ENCODE results near the gene COL2A1.

COL2A1 gene

GRCh38 chr12:47999816-48000215 is 4.5 kb downstream of the COL2A1 start:
- FAIRE-seq (no peak), DNase-seq (ENCODE audit: insufficient read length, low spot score) (no peak)
- no peak for TF ChIP-seq POLR2A (IDR thresholded peaks at IDR 0.05; ENCODE audit: low read depth, low read length)

DNA sequence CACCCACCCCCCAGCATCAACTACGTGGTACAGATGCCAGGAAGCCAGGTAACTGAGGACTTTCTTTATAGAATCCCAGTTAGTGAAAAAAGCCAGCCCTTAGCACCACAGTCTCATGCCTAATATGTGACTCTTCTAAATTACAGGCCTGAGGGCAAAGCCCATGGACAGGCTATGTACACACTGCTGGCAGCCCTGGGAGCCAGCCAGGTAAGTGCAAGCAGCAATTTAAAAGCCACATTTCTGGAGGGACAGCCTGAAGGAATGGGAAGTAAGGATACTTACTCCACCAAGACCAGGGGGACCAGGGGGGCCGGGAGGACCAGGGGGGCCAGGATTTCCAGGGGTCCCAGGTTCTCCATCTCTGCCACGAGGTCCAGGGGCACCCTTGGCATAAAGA is 7.0 kb downstream of the COL2A1 start:
- TF ChIP-seq POLR2A (IDR thresholded peaks at IDR 0.05; ENCODE audit: low read depth, low read length): no peak
- FAIRE-seq: no peak
- no peak for DNase-seq (ENCODE audit: insufficient read length, low spot score)

DNA sequence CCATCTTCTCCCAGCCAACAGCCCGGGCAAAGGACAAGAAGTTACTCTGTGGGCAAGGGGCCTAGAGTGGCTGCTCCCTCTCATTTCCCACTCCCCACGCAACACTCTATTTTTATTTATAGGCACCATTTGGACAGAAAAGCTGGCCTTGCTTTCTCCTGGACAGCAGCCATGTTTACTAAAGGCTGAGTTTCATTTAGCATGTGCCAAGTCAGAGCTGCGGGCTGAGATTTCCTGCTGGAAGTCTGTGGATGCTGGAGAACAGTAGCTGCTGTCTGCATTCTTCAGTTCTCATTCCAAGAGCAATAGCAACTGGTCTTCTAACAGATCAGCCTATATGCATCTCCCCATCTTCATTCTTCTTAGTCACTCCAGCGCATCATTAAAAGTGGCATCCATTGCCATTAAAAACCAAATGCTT is 8.3 kb downstream of the COL2A1 start:
- DNase-seq (ENCODE audit: insufficient read length, low spot score) (no peak), FAIRE-seq (no peak)
- no peak for TF ChIP-seq POLR2A (IDR thresholded peaks at IDR 0.05; ENCODE audit: low read depth, low read length)

- TF ChIP-seq POLR2A (IDR thresholded peaks at IDR 0.05; ENCODE audit: low read depth, low read length): no peak
- FAIRE-seq: no peak
- DNase-seq (ENCODE audit: insufficient read length, low spot score): no peak
Observed at GRCh38 chr12:47993491-47993890, 10.8 kb downstream of the COL2A1 start.

DNA sequence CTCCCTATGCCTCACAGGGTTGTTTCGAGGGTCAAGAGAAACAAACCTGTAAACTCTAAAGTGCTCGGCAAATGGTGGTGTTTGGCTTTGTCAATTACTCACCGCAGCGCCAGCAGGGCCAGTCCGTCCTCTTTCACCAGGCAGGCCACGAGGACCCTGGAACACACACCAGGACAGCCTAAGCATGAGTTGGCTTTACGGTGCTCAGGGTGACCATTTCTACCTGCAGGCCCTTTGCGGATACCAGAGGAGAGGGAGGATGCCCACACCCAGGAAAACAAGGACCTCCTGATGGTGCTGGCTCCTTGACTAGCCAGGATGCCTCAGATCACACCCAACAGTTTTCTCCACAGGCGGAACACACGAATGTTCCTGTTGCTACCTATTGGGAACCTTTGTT is 11.5 kb downstream of the COL2A1 start:
- no peak for TF ChIP-seq POLR2A (IDR thresholded peaks at IDR 0.05; ENCODE audit: low read depth, low read length)
- DNase-seq (ENCODE audit: insufficient read length, low spot score) (no peak), FAIRE-seq (no peak)

DNA sequence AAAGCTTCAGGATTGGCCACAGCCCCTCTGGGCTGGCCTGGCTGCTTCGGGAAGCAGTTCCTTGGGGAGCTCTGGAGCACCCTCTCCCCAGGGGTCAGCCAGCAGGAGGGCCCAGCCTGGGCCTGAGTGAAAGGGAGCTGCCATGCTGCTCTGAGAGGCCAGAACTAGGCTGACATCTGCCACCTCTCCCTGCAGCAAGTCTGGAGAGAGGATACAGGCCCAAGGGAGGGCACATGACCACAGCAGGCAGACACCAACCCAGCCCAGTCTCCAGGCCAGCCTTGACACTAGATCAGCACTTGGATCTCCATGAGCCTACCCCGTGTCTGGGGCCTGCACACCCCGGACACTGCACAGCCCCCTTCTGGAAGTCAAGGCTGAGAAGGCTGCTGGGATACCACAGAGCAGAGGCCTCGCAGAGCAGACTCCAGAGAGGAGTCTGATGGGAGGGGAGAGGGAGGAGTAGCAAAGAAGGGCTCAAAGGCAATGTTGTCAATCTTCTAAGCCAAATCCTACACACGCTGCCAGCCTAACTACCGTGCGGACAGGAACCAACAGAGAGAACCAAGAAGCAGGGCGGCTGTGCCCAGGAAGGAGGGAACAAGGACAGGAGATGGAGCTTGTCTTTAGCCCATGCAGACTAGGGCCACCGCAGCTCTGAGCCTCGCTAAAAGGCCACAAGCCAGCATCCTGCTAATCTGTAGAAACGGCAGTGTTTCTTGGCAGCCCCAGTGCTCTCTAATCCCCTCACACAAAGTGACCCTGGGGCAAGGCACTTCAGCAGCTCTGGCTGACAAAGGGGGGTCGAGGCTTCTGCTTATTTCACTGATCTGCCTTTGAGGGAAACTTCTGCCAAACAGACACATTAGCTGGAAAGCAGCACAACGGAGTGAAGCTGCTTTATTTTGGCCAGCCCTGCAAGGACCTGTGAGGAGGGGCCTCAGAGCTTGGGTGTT is 12.9 kb downstream of the COL2A1 start:
- no peak for TF ChIP-seq POLR2A (IDR thresholded peaks at IDR 0.05; ENCODE audit: low read depth, low read length)
- DNase-seq (ENCODE audit: insufficient read length, low spot score): no peak
- FAIRE-seq: no peak

DNA sequence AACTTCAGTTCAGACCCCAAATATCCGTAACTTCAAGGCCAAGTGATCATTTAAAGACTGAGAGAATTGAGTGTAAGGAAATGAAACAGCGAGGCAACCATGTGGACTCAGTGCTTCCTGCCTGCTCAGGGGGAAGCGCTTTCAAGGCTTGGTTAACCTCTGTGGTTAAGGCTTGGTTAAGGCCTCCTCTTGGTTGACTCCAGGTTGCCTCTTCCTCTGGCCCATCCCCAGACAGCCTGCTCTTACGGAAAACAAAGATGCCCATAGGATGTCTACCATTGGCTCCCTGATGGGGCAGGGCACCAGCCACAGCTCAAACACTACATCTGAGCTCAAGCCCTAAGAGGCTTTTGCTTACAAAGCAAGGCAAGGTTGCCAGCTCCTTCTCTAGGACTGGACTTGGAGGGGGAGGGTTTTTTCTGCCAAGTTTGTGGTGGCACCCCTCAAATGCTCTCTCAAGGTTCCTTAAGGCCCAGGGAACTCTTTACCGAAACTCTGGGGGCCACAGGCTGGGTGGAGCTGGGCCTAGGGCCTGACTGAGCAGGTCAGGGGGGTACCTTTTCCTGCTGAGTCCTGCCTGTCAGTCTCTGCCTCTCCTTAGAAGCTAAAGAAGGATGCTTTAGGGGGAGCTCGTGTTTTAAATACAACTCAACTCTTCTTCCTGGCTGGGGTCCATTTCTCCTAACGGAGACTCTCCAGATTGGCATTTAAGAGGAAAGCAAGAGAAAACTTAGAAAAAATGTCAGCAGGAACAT is 13.7 kb downstream of the COL2A1 start:
- no peak for TF ChIP-seq POLR2A (IDR thresholded peaks at IDR 0.05; ENCODE audit: low read depth, low read length)
- no peak for FAIRE-seq
- DNase-seq (ENCODE audit: insufficient read length, low spot score): no peak

DNA sequence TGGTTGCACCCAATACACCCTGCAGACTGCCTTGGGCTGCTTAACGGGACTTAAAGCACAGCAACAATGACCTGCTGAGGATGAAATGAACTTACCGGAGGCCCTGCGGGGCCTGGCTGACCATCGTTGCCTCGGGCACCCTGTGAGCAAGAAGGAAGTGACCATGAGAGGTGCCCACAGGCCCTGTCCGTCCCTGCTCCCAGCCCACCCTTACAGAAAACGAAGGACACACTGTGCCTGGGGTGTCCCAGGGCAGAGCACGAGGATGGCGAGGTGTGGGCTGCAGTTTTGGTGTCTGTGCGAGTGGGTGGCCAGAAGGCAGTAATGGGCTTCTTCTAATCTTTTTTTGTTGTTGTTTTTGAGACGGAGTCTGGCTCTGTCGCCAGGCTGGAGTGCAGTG is 14.6 kb downstream of the COL2A1 start:
- FAIRE-seq (no peak), DNase-seq (ENCODE audit: insufficient read length, low spot score) (no peak)
- no peak for TF ChIP-seq POLR2A (IDR thresholded peaks at IDR 0.05; ENCODE audit: low read depth, low read length)

GRCh38 chr12:47989023-47989417 is 15.3 kb downstream of the COL2A1 start:
- DNase-seq (ENCODE audit: insufficient read length, low spot score) (no peak), FAIRE-seq (no peak)
- no peak for TF ChIP-seq POLR2A (IDR thresholded peaks at IDR 0.05; ENCODE audit: low read depth, low read length)

DNA sequence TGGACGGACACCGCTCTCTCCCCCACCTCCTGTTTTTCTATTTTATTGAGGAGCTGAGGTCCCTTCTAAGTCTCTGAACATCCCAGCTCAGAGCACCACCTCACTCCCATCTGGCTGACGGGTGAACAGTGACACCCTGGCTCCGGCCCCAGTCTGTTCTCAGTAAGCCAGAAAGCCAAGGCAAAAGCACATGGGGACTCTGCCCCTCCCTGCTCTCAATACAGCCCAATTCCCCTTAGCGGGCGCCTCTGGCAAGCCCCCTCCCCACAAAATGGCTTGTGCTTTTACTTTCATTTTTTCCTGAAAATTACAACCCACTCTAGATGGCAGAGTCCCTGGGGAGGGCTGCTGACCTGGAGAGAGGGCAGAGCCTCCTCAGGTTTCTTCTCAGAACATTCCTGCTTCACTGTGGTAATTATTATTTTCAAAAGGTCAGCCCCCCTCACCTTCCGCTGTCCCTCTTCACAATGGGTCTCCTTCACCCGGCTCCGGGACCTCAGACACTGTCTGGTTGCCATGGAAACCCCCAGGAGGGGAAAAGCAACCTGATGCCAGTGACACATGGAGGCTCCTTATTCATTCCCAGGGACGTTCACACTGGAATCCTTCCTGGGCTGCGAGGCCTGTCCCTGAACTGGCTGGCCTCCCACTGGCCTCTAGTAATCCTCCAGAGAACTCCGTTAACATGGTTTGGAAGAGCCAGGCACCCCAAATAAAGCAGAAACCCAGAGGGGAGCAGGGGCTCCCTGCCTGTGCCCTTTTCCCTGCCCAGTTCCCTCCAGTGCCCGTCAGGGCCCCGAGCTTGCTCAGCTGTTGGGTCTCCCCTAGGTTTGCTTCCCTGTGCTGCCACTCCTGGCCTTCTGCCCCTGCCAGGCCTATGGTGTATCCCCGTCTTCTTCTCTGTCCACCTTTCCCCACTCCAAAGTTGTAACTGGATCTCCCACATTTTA is 15.9 kb downstream of the COL2A1 start:
- FAIRE-seq: no peak
- TF ChIP-seq POLR2A (IDR thresholded peaks at IDR 0.05; ENCODE audit: low read depth, low read length): no peak
- no peak for DNase-seq (ENCODE audit: insufficient read length, low spot score)

GRCh38 chr12:47987411-47988072 is 16.7 kb downstream of the COL2A1 start:
- TF ChIP-seq POLR2A (IDR thresholded peaks at IDR 0.05; ENCODE audit: low read depth, low read length): no peak
- FAIRE-seq (no peak), DNase-seq (ENCODE audit: insufficient read length, low spot score) (no peak)

DNA sequence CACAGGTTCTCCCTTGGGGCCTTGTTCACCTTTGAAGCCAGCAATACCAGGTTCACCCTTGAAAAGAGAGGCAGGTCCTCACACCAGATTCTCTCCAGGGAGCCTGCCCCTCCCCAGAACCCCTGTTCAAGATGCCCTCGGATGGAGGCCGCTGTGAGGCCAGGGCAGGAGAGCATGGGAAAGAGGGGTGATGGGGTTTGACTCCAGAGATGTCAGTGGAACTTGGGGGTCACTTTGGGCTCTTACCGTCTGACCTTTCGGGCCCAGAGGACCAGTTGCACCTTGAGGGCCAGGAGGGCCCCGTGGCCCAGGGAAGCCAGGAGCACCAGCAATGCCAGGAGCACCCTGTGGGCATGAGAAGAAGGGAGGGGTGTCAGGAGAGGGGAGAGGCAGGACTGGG is 17.4 kb downstream of the COL2A1 start:
- no peak for TF ChIP-seq POLR2A (IDR thresholded peaks at IDR 0.05; ENCODE audit: low read depth, low read length)
- no peak for DNase-seq (ENCODE audit: insufficient read length, low spot score)
- no peak for FAIRE-seq

DNA sequence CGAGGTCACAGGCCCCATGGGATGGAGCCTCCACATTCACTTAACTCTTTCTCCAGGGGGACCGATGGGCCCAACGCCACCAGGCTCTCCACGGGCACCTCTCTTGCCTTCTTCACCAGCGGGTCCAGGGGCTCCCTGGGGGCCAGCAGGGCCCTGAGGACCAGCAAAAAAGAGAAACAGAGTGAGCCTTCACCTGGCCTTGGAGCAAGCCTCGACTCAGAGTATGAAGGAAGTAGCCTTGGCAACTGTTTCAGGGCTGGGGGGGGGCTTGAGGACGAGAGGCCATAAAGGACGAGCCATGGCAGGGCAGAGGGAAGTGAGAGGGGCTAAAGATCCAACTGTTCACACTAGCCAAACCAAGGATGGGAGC is 18.0 kb downstream of the COL2A1 start:
- DNase-seq (ENCODE audit: insufficient read length, low spot score) (no peak), FAIRE-seq (no peak)
- TF ChIP-seq POLR2A (IDR thresholded peaks at IDR 0.05; ENCODE audit: low read depth, low read length): no peak

Measured in H54 (cell line).